CD4-positive, alpha-beta T cell treated with Interleukin-2 at 100 ng/mL for 4 hours (primary cell): ENCODE results near the gene RND2.
A peak's percentile ranks its signal among the peaks of the same experiment; 100 is the strongest.

ENCODE experiments used
- DNase-seq: peaks from one replicate; pipeline ENCODE4 v3.0.0-alpha.2; 2020; ENCODE audit warnings: low spot score

The RND2 gene

DNA sequence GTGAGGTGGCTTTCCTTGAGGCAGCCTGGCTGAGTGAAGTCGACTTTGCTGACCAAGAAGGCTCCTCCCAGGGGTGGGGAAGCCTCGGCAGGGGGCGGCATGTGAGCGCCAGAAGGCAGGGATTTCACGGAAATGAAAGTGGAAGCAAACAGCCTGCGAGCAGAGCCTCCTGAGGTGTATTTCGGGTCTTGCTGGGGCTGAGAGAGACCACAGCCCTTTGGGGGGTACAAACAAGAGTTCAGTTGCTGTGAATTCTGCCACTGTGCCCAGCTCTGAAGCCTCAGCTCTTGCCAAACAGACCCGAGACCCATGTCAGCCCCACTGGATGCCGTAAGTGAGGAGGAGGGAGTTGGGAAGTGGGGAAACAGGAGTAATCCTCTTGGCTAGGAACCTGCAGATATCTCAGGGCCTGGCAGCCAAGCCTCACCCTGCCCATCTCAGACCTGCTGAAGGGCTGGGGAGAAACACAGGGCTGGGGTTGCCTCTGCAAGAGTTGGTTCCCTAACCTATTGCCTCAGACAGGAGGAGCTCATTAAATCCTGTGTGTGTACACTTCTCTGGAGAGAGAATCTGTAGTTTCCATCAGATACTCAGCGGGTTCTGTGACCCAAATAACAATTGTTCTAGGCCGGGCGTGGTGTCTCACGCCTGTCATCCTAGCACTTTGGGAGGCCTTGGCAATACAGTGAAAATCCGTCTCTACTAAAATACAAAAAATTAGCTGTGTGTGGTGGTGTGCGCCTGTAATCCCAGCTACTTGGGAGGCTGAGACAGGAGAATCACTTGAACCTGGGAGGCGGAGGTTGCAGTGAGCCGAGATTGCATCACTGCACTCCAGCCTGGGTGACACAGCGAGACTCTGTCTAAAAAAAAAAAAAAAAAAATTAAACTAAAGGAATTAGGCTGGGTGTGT lies 18.1 kb upstream of the RND2 start, which contains the start of gene IFI35:
Gene IFI35 (plus strand): TSS at position 146 of the 913 bp plus-strand sequence. CDS start 164 bp downstream, at position 310.
- peak; percentile 89 for DNase-seq

DNA sequence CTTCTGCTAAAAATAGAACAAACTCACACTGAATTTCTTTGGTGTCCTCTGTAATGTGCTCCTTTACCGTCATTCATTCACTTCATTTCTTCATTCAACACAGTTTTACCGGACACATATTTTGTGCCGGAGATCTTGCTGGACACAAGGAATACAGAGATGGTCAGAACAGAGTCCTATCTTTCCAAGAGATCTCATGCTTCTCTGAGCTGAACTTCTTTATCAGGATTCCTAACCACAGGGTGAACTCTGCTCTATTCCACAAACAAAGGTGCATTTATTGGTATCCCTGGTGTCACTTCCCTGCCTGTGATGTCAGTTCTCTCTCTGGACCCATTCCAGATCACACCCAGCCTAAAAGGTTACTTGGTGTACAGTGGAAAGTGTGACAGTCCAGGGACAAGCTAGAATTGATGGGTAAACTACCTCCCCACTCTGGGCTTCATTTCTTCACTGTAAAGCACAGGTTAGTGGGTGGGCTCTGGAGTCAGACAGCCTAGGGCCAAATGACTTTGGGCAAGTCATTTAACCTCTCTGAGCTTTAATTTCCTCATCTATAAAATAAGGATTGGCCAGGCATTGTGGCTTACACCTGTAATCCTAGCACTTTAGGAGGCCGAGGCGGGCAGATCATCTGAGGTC lies 14.2 kb upstream of the RND2 start:
- no peak for DNase-seq

DNA sequence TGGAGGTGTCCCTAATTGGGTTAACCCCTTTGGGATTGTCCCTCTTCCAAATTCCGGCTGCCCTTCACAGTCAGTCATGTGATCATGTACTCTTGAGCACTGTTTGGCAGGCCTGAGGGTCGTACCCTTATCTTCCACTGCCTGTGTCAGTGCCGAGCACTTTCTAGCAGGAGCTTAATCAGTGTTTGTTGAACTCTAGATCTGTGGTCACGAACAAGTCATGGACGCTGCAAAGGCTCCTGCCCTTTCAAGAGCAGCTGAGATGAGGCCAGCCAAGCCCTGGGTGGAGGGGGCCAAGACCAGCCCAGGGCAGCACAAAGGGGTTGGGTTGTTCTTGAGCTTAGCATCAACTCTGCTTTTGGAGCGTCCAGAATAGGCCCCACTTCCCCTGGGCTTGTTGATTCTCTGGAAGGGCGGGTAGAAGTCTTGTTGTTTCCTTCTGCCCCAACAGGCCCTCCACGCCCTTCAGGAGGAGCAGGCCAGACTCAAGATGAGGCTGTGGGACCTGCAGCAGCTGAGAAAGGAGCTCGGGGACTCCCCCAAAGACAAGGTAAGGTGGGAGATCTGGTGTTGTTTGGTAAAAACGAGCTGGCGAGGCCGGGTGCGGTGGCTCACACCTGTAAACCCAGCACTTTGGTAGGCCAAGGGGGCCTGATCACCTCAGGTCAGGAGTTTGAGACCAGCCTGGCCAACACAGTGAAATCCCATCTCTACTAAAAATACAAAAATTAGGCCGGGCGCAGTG lies 13.1 kb upstream of the RND2 start:
- no peak for DNase-seq

DNA sequence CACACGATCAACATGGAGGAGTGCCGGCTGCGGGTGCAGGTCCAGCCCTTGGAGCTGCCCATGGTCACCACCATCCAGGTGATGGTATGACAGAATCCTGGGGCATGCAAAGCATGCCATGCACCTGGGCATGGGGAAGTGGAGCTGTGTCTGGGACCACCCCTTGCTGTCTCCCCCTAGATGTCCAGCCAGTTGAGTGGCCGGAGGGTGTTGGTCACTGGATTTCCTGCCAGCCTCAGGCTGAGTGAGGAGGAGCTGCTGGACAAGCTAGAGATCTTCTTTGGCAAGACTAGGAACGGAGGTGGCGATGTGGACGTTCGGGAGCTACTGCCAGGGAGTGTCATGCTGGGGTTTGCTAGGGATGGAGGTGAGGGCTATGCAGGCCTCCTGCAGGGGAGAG lies 11.7 kb upstream of the RND2 start:
- DNase-seq: no peak

DNA sequence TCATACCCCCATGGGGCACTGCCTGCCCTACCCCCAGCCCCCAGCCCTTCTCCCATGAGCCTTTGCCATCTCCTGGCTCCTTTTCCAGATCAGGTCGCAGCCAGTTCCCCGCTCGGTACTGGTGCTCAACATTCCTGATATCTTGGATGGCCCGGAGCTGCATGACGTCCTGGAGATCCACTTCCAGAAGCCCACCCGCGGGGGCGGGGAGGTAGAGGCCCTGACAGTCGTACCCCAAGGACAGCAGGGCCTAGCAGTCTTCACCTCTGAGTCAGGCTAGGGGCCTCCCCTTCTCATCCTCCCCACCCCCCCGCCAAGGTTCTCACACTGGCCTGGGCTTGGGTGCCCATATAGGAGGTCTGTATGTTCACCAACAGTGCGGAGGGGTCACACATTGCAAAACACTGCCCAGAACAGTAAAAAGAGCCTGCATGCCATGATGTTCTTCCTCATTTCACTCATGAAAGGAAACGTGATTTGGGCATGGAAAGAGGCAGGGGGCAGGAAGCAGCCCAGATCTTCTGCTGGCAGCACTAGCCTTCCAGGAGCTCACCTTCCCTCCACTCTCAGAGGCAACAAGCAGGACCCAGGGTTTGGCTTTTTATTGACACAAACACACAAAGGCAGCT lies 10.9 kb upstream of the RND2 start:
- no peak for DNase-seq

DNA sequence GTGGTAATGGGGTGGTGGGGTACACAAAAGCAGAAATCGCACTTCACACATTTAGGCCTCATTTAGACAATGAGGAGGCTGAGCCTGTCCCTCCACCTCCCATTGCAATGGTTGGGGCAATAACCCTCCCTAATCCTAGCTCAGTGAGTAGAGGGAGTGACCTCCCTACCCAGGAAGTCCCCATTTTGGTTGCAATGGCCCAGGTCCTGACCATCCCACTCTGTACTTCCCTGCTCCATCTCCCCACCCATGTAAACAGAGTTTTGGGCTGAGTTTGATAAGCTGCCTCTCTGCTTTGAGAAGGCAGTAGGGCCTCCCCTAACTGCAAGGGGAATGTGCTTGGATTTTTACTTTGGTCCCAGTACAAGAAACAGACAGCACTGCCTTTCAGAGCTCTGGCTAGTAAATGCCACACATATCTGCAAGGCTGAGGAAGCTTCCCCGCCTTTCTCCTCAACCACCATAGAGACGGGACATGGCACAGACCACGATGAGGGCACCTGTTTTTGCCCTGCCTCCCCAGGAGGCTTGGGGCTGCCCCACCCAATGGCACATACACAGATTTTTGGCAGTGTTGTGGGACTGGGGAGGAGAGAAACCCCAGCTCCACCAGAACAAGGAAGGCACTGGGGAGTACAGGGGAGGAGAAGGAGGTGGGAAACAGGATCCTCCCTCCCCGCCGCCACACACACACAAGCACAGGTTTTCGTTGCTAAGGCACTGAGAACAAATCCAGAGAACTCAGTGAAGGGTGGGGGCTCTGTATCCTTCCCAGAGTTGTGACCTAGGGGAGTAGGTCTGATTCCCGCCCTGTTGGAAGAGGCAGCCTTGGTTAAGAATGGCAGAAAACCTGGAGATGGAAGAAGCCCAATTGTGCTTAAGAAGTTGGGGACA lies 10.1 kb upstream of the RND2 start:
- no peak for DNase-seq

DNA sequence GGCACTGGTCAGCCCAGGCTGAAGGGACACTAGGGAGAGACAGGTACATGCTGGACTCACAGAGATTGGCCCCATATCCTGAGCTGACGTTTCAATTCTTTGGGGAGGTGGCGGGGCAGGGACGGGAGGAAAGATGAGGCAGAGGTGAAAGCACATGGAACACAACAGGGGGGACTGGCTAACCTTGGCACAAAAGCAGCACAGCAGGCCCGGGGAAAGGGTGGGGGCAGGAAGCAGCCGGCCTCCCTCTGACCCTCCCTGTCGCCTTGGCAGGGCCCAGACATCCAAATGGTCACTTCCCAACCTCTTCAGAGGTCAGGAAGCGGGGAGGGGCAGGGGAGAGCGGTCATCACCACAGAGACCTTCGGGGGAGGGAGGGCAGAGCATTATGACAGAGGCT lies 9.5 kb upstream of the RND2 start:
- DNase-seq: no peak

DNA sequence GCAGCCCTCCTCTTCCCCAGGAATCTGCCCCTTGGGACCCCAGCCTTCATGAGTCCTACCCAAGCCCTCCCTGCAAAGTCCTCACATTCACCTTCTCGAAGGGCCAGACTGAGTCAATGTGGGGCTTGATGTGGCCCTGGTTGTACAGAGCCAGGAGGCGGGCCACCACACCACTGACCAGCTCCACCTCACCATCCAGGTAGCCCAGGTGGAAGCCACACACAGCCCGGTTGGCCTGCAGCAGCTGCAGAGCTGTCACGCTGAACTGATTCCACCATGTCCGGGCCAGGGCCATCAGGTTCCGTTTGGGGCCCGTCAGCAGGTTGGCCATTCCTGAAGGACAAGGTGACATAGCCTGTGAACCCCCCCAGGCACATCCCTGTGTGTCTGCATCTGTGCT lies 8.8 kb upstream of the RND2 start:
- DNase-seq: no peak

DNA sequence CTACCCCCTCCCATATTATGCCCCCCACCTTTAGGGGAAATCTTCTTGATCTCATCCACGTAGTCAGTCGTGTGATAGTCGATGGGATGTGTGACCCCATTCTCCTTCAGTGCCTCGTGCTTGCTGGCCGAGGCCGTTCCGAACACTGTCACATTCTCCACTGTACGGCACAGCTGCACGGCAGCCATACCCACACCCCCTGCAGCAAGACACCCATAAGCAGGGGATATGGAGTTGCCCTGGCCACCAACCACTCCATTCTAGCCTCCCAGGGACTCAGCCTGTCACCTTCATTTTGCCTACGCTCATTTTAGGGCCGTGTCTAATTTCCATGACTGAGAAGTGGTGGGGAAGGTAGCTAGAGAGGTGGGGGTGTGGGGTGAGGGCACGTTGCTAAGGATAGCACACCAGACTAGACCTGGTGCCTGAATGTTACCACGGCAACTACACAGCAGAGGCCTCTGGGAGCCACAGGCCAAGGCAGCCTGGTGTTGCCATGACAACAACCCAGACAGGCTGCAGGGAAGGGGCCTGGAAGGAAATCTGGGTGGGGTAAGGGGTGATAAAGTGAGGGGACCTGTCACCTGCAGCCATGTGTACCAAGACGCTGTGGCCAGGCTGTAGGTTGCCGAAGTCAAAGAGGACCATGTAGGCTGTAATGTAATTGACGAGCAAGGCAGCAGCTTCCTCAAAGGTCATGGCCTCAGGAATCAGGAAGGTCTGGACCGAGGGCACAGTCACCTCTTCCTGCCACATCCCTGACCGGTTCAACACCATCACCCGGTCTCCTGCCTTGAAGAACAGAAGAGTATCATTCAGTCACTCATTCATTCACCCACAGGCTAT lies 6.8 kb upstream of the RND2 start:
- peak; percentile 67 for DNase-seq

DNA sequence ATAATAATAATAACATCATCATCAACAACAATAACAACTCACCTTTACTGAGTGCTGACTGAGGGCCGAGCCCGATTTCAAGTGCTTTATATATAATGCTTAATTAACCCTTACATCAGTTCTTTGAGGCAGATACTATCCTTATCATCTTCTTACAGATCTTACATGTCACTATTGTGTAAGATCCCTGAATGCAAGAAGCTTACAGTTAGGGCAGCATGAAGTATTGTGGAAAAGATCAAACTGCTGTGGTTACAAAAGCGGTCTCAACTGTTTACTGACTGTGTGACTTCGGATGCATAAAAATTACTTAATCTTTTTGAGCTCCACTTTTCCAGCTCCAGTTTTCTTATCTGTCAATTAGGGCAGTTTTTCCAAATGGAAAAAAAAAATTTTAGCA lies 6.1 kb upstream of the RND2 start:
- DNase-seq: no peak

DNA sequence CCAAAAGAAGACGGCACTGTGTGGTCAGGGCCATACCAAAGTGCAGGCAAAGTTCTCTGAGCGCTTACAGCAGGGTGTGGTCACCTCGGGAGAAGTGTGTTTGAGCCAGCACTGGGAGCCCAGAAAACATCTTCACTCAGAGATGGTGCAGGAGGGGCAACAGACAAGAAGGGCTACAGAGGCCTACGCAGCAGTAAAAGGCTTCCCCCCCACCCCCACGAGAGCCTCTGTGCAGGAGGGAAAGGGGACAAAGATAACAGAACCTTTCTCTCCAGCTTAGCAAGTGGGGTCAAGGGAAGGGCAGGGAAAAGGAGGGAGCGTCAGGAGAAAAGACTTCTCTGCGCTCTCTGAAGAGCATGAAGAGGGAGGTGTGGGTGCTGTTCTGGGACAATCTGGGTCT lies 5.6 kb upstream of the RND2 start:
- DNase-seq: no peak

DNA sequence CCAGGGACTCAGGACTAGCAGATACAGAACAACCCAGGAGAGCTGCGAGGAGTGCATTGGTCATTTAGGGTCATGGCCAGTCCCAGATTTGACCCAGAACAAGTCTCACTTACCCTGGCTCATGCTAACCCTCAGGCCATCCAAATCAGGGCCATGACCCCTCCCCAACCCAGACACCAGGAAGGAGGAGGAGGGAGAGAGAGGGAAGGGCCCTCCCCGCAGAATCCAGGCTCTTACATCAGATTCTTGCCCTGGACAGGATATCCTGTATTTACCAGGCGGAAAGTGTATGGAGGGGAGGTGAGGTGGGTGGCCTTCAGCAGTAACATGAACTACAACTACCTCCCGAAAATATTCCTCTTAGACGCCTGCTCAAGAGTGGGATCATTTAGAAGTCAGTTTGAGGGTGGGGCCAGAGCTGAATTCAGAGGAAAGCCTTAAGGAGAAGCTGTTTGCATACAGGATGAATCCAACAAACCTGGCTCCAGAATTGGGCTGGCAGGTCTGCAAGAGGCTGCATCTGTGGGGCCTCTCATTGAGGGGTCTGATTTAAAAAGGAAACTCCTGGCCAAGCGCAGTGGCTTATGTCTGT lies 4.9 kb upstream of the RND2 start:
- no peak for DNase-seq

DNA sequence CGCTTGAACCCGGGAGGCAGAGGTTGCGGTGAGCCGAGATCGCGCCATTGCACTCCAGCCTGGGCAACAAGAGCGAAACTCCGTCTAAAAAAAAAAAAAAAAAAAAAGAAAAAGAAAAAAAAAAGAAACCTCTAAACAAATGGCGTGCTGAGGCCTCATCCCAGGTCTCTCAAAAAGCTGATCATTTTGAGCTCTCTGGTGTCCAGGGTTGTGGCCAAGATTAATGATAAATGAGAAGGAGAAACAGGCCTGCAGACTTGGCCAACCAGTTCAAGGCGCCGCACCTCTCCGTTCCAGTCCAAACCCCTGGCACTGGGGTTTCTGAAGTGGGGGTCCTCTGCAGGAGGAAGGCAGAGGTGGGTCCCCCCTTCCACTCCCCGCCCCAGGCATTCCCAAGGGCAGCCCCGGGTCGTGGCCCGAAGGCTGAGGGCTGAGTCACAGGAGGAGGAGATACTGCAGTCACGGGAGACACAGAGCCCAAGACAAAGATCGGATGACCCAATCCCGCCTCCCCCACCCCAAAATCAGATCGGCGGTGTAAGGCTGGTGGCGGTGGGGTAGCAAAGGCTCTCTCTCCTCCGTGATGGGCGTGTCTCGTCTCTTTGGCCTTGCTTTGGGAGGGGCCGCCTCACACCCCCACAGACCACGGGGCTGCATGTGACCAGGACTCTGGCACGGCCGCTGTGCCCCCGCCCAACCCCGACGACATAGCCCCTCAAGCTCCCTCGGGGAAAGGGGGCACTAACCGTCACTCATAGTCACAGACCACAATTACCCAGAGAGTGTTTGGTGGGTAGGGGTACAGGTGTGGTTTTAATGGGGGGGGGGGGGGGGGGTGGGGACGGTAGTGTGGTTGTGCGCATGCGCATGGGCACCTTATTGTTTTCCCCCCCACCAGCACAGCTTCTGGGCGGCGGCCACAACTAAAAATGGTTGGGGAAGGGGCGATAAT lies 4.0 kb upstream of the RND2 start:
- DNase-seq: peak; percentile 26

DNA sequence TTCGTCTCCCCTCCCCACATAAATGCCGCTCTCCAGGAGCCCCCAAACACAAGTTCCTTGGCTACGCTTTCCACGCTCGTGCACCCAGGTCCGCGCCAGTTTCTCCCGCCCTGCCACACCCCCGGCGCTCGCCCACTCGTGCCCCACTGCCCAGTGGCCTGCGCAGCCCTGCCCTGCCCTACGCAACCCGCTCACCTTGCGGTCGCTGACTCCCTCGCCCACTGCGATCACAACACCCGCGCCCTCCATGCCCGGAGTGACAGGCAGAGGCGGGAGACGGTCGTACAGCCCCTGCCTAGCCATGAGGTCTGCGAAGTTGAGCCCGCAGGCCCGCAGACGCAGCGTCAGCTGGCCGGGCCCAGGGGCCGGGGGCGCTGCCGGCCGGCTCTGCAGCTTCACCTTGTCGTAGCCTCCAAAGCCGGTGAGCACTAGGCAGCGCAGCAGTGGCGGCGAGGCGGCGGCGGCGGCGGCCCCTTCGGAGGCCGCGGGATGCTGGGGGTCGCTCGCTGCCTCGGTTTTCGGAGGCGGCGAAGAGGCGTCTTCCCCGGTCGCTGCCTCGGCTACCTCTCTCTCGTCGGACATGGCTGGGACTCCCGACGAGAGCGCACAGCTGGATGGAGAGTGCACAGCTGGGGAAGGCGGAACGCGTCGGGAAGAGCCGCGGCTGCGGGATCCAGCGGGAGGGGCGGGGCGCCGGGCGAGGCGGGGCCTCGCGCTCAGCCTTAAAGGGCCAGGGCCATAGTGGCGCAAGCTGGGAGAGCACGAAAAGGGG lies 3.1 kb upstream of the RND2 start, which contains the start of gene VAT1:
Gene VAT1 (minus strand): TSS at position 645 of the 772 bp plus-strand sequence. CDS start 63 bp downstream, at position 582.
- DNase-seq: peak; percentile 62

DNA sequence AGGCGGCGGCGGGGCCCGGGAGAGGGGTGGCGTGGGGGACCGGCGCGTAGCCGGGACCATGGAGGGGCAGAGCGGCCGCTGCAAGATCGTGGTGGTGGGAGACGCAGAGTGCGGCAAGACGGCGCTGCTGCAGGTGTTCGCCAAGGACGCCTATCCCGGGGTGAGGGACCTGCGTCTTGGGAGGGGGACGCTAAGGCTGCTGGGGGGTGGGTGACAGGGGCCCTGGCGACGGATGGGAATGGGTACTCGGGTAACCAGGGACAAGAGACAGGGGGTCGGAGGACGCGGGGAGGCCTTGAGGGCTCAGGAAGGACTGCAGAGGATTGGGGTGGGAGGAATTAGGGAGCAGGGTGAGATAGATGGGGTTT lies 243 bp downstream of the RND2 start:
- no peak for DNase-seq

DNA sequence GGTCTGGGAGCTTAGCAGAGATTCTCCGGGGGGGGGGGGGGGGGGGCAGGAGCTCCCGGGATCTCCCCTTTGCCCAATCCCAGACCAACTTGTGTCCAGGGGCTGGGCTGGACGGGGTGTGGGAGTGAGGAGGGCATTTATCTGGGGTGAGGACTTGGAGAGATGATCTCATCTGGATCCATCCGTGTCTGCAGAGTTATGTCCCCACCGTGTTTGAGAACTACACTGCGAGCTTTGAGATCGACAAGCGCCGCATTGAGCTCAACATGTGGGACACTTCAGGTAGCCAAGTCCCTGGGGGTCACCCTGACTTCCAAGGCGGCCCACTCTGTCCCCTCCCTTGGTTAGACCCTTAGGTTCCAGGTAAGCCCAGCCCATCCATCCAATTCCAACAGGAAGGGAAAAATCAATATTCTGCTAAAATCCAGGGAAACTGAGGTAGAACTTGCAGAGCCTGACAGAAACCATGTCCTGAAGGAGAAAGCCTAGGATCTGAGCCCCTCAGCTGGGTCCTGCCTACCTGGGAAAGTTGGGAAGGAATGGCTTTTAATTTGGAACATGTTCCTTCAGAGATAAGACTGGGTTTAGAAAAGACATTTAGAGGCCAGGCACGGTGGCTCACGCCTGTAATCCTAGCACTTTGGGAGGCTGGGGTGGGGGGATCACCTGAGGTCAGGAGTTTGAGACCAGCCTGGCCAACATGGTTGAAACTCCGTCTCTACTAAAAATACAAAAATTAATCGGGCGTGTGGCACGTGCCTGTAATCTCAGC lies 921 bp downstream of the RND2 start:
- no peak for DNase-seq

DNA sequence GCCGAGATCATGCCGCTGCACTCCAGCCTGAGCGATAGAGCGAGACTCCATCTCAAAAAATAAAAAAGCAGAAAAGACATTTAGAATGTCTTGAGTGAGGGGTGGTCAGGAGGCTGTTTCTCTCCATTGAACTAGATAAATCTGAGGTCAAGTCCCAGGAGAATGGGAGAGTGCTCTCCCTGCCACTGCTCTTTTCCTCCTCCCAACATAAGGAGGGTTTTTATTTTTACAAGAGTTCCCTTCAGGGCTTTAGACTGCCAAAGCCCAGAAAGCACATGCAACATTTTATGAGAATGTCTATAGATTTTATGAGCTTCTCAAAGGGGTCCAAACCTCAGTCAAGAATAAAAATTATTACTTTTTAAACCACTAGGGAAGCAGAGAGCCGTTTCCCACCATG lies 1.6 kb downstream of the RND2 start:
- no peak for DNase-seq
